HL-60 (cell line): ENCODE measurements around the gene SDF4.

Source experiments
- DNase-seq, 2 experiments: peaks; one replicate each; pipeline ENCODE4 v3.0.0-alpha.2; 2010 to 2020; ENCODE audit warnings: low read depth in 1 of 2, low spot score in 1 of 2
- H3K27ac ChIP-seq: fragments of 250-450 bp; sonication (Bioruptor Pico); replicated peaks from 2 replicates; pipeline ENCODE4 v1.5.1; 2020; ENCODE audit warnings: mild to moderate bottlenecking, moderate library complexity
- H3K27me3 ChIP-seq: fragments of 250-450 bp; sonication (Bioruptor Pico); 2 replicates; pipeline ENCODE4 v1.5.1; 2021; ENCODE audit warnings: mild to moderate bottlenecking, moderate library complexity; ENCODE audit not compliant: insufficient read depth, poor library complexity, severe bottlenecking
- H3K4me3 ChIP-seq: replicated peaks from 2 replicates; pipeline ENCODE4 v1.5.1; 2011; ENCODE audit warnings: mild to moderate bottlenecking, control low read depth, low read length; ENCODE audit not compliant: insufficient read depth
- GABPA ChIP-seq: IDR thresholded peaks from 2 replicates; pipeline ENCODE4 v1.6.1; 2012; ENCODE audit warnings: low read depth
- POLR2AphosphoS5 ChIP-seq: IDR thresholded peaks from 2 replicates; pipeline ENCODE4 v1.6.1; 2012; ENCODE audit warnings: low read depth
- SPI1 ChIP-seq: IDR thresholded peaks from 2 replicates; pipeline ENCODE4 v1.6.1; 2012; ENCODE audit warnings: low read depth, mild to moderate bottlenecking, borderline replicate concordance
- TF ChIP-seq, protein P1 (sequence below): IDR thresholded peaks from 2 replicates; pipeline ENCODE4 v1.6.1; 2012; ENCODE audit warnings: low read depth; ENCODE audit not compliant: insufficient replicate concordance
- TF ChIP-seq, protein P2 (sequence below): IDR thresholded peaks from one replicate; pipeline ENCODE4 v1.5.1; 2011; ENCODE audit warnings: low read length, control low read depth, inconsistent platforms; ENCODE audit not compliant: insufficient read depth

Gene SDF4

DNA sequence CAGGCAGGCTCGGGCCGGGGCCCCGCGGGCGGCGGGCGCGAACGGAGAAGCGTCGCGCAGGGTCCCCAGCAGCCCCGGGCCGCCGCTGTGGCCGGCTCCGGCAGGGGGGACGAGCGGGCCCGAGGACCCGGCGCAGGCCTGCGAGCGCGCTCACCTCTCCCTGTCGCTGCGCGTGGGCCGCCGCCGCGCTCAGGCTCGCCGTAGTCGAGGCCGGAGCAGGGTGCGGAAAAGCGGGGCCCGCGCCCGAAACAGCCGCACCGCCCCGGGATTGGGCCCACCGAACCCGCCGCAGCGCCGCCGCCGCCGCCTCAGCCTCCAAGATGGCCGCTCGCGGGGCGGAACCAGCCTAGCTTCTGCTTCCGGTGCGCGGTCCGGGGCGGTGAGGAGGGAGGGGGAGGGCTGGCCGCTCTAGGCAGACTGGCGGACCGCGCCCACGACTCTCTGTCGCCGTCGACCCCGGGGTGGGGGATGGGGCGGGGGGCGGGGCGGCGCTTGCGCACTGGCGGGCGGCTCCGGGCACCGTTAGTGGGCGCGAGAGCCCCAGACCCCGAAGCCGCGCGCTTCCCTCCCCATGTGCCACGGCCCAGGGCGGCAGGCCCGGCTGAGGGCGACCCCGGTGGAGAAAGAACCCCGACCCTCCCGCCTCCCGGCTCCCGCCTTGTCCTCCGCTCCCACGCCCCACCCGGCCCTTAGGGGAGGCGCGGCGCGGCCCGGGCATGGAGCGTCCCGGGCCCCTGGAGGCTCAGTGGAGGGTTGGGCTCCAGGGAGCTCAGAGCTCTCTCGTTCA lies 41.9 kb upstream of the SDF4 start, which contains the start of gene UBE2J2:
TSS of gene UBE2J2 (minus strand) at position 343 of the 787 bp plus-strand sequence. CDS start 5,862 bp downstream, outside the sequence.
- DNase-seq = peak; percentile 87 to 91
- TF ChIP-seq GABPA (peak; percentile 89), SPI1 (peak; percentile 12; the same call in 1 of the 2 replicates), POLR2AphosphoS5 (peak; percentile 29)
- TF ChIP-seq, protein P1, sequence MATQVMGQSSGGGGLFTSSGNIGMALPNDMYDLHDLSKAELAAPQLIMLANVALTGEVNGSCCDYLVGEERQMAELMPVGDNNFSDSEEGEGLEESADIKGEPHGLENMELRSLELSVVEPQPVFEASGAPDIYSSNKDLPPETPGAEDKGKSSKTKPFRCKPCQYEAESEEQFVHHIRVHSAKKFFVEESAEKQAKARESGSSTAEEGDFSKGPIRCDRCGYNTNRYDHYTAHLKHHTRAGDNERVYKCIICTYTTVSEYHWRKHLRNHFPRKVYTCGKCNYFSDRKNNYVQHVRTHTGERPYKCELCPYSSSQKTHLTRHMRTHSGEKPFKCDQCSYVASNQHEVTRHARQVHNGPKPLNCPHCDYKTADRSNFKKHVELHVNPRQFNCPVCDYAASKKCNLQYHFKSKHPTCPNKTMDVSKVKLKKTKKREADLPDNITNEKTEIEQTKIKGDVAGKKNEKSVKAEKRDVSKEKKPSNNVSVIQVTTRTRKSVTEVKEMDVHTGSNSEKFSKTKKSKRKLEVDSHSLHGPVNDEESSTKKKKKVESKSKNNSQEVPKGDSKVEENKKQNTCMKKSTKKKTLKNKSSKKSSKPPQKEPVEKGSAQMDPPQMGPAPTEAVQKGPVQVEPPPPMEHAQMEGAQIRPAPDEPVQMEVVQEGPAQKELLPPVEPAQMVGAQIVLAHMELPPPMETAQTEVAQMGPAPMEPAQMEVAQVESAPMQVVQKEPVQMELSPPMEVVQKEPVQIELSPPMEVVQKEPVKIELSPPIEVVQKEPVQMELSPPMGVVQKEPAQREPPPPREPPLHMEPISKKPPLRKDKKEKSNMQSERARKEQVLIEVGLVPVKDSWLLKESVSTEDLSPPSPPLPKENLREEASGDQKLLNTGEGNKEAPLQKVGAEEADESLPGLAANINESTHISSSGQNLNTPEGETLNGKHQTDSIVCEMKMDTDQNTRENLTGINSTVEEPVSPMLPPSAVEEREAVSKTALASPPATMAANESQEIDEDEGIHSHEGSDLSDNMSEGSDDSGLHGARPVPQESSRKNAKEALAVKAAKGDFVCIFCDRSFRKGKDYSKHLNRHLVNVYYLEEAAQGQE = no peak
- TF ChIP-seq, protein P2, sequence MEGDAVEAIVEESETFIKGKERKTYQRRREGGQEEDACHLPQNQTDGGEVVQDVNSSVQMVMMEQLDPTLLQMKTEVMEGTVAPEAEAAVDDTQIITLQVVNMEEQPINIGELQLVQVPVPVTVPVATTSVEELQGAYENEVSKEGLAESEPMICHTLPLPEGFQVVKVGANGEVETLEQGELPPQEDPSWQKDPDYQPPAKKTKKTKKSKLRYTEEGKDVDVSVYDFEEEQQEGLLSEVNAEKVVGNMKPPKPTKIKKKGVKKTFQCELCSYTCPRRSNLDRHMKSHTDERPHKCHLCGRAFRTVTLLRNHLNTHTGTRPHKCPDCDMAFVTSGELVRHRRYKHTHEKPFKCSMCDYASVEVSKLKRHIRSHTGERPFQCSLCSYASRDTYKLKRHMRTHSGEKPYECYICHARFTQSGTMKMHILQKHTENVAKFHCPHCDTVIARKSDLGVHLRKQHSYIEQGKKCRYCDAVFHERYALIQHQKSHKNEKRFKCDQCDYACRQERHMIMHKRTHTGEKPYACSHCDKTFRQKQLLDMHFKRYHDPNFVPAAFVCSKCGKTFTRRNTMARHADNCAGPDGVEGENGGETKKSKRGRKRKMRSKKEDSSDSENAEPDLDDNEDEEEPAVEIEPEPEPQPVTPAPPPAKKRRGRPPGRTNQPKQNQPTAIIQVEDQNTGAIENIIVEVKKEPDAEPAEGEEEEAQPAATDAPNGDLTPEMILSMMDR = no peak
- H3K4me3 ChIP-seq = peak within 1 kb of the TSS; percentile 87
- H3K27me3 ChIP-seq = no peaks in the 10 kb centered on the region
- peak within 1 kb of the TSS; percentile 84 for H3K27ac ChIP-seq

DNA sequence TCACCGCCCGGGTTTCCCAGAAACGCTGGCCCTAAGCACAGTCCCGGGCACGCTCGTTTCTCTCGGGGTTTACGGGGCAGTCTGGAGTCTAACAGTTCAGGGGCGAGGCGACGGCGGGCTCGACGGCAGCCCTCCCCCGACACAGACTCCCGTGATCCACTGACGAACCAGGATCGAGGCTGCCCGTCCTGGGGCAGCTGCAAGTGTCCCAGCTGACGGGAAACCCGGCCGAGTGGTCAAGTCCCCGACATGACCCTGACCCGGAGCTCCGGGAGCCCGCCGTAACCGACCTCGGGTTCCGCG lies 41.4 kb upstream of the SDF4 start:
- DNase-seq = no peak
- TF ChIP-seq GABPA (no peak), POLR2AphosphoS5 (no peak; the same call in 1 of the 2 replicates), SPI1 (no peak)
- TF ChIP-seq, protein P1 = no peak
- TF ChIP-seq, protein P2 = no peak
- peak overlapping the region; percentile 87 for H3K4me3 ChIP-seq
- H3K27me3 ChIP-seq = no peaks in the 10 kb centered on the region
- peak overlapping the region; percentile 73 for H3K27ac ChIP-seq

DNA sequence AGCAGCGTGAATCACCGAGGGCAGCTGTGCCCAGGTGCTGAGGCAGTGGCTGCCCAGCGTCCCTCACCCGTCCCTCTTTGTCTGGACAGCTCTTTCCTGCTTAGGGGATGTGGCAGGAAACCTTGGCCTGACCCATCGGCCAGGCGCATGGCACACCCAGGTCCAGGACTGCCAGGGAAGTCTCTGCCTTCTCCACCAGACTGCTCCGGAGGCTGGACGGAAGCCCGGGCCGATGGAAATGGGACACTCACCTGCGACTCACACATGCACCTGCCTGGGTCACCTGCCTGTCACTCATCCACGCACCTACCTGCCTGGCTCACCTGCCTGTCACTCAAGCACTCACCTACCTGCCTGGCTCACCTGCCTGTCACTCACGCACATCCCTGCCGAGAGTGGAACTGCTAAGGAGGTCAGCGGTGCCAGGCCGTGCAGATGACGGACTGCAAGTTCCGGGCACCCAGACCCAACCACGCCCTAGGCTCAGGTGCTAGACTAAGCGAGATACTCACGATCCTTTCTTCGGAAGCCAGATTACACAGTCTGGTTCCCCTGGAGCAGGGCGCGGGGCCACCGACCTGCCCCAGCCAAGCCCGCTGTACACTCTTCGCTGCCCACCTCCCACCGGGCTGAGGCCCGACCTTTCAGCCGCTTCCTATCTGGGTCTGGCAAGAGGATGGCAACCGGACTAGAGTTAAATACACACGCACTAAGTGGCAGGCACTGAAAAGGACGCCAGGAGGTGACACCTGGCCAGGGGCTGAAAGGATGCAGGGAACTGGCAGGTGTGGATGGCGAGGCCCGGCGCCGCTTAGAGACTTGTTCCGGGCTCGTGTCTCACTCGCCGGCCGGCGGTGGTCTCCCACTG lies 40.8 kb upstream of the SDF4 start:
- DNase-seq = no peak
- Histone ChIP-seq H3K27me3 (no peaks in the 10 kb centered on the region), H3K4me3 (peak overlapping the region; percentile 87), H3K27ac (peak overlapping the region; percentile 73)
- TF ChIP-seq POLR2AphosphoS5 (0 out of 2 replicates have a peak, but pooled peaks have one; percentile 23), SPI1 (no peak)

DNA sequence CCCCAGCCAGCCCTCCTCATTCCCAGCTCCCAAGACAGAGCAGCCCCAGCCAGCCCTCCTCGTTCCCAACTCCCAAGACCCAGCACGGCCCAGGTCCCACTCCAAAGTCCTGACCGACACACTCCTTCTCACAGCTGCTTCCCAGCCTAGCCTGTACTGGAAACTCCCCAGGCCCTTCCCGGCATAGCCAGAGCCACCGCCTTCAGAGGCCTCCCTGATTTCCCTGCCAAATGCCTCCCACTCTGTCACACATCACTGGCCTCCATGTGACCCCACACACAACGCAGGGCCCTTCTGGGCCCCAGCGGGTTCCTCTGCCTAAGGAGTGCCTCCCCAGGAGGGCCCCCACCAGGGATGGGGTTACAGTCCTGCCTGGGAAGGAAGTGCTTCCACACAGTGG lies 39.0 kb upstream of the SDF4 start:
- no peak overlapping the region for H3K27ac ChIP-seq
- DNase-seq = no peak
- no peak overlapping the region for H3K4me3 ChIP-seq

More for the DNA sequence above, 39.0 kb upstream of the SDF4 start:
- no peaks in the 10 kb centered on the region for H3K27me3 ChIP-seq
- TF ChIP-seq POLR2AphosphoS5 (no peak), GABPA (no peak), SPI1 (no peak)
- TF ChIP-seq, protein P2 = no peak
- TF ChIP-seq, protein P1 = no peak
